ENCODE measurements around the gene ATRNL1.
"Not testable (repeated sequence)": the region's sequence is repeated elsewhere in the genome, so short reads cannot be mapped to it uniquely, and the experiment has no call there.

The ATRNL1 gene

DNA sequence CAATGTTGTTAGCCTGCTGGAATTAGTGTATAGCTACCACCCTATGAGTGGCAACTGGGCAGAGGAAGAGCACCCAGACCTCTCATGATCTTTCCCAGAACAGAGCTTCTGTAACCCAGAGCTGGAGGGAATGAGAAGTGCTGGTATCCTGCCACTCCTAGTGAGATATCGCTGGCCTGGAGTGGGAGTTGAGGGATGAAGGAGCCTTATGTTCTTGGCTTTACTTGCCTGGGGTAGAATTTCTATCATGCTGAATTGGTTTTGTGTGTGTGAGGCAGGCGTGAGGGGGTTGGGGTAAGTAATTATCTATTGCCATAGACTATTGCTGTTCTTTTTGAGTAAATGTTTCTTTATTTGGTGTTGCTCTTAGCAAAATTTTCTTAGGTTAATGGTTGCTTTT lies 146.6 kb downstream of the ATRNL1 start:
- no peak for DNase-seq (ENCODE audit: extremely low read depth, insufficient read length)

DNA sequence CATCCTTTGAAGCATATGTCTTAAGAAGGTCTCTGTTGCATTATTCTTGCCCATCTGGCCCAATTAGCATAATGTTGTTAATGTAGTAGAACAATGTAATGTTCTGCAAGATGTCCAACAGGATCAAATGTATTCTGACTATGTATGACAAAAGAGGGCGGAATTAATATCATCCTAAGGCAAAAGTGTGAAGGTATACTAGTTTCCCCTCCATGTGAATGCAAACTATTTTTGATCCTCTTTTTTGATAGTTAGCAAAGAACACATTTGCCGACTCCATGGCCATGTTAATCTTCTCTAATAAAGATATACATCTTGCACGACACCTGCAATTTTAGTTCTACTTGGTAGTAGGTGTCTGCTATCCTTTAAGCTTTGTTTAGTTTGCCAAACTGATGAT lies 157.6 kb downstream of the ATRNL1 start:
- Histone ChIP-seq H3K27me3 (replicated peaks; ENCODE audit: control insufficient read depth, insufficient read depth, low read length) (no peaks in the 10 kb centered on the region), H3K4me3 (replicated peaks; ENCODE audit: low read depth, low read length) (no peak overlapping the region), H3K36me3 (ENCODE audit: control insufficient read depth, insufficient read depth, low read length) (no peaks in the 10 kb centered on the region)
- no peak for TF ChIP-seq CTCF (IDR thresholded peaks at IDR 0.05; ENCODE audit: insufficient read depth, low read length, poor library complexity, severe bottlenecking)
- no peak for DNase-seq (ENCODE audit: extremely low read depth, insufficient read length)

More for the DNA sequence above, 146.6 kb downstream of the ATRNL1 start:
- TF ChIP-seq CTCF (IDR thresholded peaks at IDR 0.05; ENCODE audit: insufficient read depth, low read length, poor library complexity, severe bottlenecking): no peak
- H3K4me3 ChIP-seq (replicated peaks; ENCODE audit: low read depth, low read length): no peak overlapping the region
- no peaks in the 10 kb centered on the region for H3K36me3 ChIP-seq (ENCODE audit: control insufficient read depth, insufficient read depth, low read length)
- no peaks in the 10 kb centered on the region for H3K27me3 ChIP-seq (replicated peaks; ENCODE audit: control insufficient read depth, insufficient read depth, low read length)

- not testable (repeated sequence) for H3K36me3 ChIP-seq (ENCODE audit: control insufficient read depth, insufficient read depth, low read length); H3K4me3 ChIP-seq (replicated peaks; ENCODE audit: low read depth, low read length); DNase-seq (ENCODE audit: extremely low read depth, insufficient read length); H3K27me3 ChIP-seq (replicated peaks; ENCODE audit: control insufficient read depth, insufficient read depth, low read length)
Measured at GRCh38 chr10:115253765-115254164, 160.6 kb downstream of the ATRNL1 start.

DNA sequence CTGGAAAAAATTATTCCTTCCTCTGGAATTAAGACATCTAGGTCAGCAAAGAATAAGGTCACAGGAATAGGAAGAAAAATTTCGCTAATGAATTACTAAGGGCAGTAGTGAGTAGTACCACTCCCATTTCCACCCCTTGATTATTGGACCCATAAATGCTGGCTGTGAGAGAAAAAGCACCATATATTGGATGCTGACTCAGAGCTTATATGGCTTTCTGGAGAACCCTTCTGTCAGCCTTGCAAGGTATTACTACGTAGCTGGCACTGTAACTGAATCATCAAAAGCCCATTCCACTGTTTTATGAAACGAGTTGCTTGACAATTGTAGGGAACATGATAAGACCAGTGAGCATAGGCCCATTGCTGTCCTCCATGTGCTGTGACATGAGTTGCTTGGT lies 179.3 kb downstream of the ATRNL1 start:
- Histone ChIP-seq H3K27me3 (replicated peaks; ENCODE audit: control insufficient read depth, insufficient read depth, low read length) (no peaks in the 10 kb centered on the region), H3K4me3 (replicated peaks; ENCODE audit: low read depth, low read length) (no peak overlapping the region), H3K36me3 (ENCODE audit: control insufficient read depth, insufficient read depth, low read length) (no peaks in the 10 kb centered on the region)
- no peak for TF ChIP-seq CTCF (IDR thresholded peaks at IDR 0.05; ENCODE audit: insufficient read depth, low read length, poor library complexity, severe bottlenecking)
- DNase-seq (ENCODE audit: extremely low read depth, insufficient read length): no peak

DNA sequence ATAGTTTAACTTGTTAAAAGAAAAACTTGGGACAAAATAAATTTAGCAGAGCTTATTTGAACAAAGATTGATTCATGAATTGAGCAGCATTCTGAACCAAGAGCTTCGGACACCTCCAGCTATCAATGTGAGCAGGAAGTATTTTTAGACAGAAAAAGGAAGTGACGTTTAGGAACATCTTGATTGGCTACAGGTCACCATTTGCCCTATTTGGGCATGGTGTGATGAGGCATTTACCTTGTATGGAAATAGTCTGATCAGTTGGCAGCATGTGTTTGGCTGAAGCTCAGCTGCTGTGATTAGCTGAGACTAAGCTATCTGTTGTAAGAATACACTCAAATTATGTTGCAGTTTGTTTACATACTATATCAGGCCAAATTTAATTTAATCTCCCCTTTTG lies 185.1 kb downstream of the ATRNL1 start:
- H3K4me3 ChIP-seq (replicated peaks; ENCODE audit: low read depth, low read length): no peak overlapping the region
- H3K36me3 ChIP-seq (ENCODE audit: control insufficient read depth, insufficient read depth, low read length): no peaks in the 10 kb centered on the region
- no peaks in the 10 kb centered on the region for H3K27me3 ChIP-seq (replicated peaks; ENCODE audit: control insufficient read depth, insufficient read depth, low read length)
- no peak for DNase-seq (ENCODE audit: extremely low read depth, insufficient read length)
- TF ChIP-seq CTCF (IDR thresholded peaks at IDR 0.05; ENCODE audit: insufficient read depth, low read length, poor library complexity, severe bottlenecking): no peak

DNA sequence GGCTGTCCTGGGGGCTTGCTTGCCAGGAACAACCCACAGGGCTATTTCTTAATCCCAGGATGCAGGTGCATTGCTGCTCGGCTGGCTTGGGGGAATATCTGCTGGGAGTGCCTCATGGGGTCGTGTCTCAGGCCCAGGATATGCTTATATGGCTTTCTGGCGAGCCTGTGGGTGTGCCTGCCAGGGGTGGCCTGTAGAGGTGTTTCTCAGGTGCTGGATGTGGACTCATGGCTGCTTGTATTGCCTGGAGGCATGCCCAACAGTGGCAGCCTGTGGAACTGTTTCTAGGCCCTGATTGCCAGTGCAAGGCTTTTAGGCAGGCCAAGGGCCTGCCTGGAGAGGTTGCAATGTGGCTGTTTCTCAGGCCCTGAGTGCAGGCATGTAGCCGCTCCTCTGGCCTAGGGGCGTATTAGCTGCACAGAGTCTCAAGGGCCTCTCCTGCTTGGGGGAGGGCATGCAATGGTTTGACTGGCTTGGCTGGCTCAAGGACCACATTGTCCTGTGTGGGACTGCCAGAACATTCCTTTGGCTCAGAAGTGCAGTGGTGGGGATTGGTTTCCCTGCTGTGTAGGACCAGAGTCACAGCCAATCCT lies 202.1 kb downstream of the ATRNL1 start:
- H3K27me3 ChIP-seq (replicated peaks; ENCODE audit: control insufficient read depth, insufficient read depth, low read length): no peaks in the 10 kb centered on the region
- TF ChIP-seq CTCF (IDR thresholded peaks at IDR 0.05; ENCODE audit: insufficient read depth, low read length, poor library complexity, severe bottlenecking): no peak
- DNase-seq (ENCODE audit: extremely low read depth, insufficient read length): no peak

More for the DNA sequence above, 202.1 kb downstream of the ATRNL1 start:
- H3K4me3 ChIP-seq (replicated peaks; ENCODE audit: low read depth, low read length): no peak overlapping the region
- no peaks in the 10 kb centered on the region for H3K36me3 ChIP-seq (ENCODE audit: control insufficient read depth, insufficient read depth, low read length)
